HG03571 (cell line): ENCODE data around the gene EP400.
"Not testable (repeated sequence)": the region's sequence is repeated elsewhere in the genome, so short reads cannot be mapped to it uniquely, and the experiment has no call there.

ENCODE experiments used
- ATAC-seq: cut with Tn5 transposase; IDR thresholded peaks from one replicate; pipeline ENCODE4 v1.9.1; 2021; ENCODE audit not compliant: unreplicated experiment

The EP400 gene

GRCh38 chr12:132043216-132043615 is 93.5 kb downstream of the EP400 start:
- ATAC-seq = no peak

GRCh38 chr12:132043770-132044467 is 94.2 kb downstream of the EP400 start:
- ATAC-seq = no peak

- no peak for ATAC-seq
These were observed 95.1 kb downstream of the EP400 start for GRCh38 chr12:132044661-132045412.

- ATAC-seq = no peak
These were observed 96.0 kb downstream of the EP400 start for GRCh38 chr12:132045751-132046150.

GRCh38 chr12:132046561-132046960 is 96.8 kb downstream of the EP400 start:
- ATAC-seq = no peak

DNA sequence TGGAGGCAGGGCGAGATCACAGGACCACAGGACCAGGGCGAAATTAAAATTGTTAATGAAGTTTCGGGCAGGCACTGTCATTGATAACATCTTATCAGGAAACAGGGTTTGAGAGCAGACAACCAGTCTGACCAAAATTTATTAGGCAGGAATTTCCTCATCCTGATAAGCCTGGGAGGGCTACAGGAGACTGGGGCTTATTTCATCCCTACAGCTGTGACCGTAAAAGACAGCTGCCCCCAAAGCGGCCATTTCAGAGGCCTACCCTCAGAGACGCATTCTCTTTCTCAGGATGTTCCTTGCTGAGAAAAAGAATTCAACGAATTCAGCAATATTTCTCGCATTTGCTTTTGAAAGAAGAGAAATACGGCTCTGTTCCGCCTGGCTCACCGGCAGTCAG is 97.9 kb downstream of the EP400 start:
- ATAC-seq = not testable (repeated sequence)

DNA sequence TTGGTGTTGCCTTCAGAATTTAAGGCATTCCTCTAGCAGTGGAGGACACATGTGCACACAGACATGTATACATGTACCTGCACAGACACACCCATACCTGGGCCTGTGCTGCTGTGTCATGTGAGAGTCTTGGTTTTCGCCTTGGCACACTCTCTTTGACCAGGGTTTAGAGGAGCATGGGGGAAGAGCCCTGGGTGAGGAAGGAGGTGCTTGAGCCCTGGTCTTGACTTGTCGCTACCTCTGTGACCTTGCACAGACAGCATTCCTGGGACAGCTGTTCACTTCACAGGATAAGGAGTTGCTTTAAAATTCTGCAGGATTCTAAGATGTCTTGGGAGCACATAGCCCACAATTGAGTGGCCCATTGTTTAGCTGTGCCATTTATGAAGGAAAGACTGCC is 99.7 kb downstream of the EP400 start:
- no peak for ATAC-seq

DNA sequence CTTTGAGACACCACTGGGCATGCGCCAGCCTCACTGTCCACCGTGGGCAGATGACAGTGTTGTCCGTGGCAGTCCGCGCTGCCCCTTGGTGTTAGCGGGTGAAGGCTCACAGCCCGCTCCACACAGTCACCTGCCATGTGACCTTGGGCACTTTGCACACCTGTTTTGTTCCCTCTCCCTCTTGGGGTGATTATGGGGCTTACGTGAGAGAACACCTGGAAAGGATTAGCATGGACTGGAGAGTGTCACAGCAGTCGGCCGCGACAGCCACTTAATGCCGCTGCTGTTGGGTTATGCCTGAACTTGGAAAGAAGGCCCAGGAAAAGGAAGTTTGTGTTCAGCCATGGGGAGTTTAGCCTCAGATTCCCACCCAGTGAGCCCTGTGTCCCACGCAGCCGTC is 100.1 kb downstream of the EP400 start:
- ATAC-seq = no peak

- ATAC-seq = not testable (repeated sequence)
These were observed 102.0 kb downstream of the EP400 start for GRCh38 chr12:132051718-132052117.

- ATAC-seq = no peak
These were observed 102.6 kb downstream of the EP400 start for GRCh38 chr12:132052196-132052932.

DNA sequence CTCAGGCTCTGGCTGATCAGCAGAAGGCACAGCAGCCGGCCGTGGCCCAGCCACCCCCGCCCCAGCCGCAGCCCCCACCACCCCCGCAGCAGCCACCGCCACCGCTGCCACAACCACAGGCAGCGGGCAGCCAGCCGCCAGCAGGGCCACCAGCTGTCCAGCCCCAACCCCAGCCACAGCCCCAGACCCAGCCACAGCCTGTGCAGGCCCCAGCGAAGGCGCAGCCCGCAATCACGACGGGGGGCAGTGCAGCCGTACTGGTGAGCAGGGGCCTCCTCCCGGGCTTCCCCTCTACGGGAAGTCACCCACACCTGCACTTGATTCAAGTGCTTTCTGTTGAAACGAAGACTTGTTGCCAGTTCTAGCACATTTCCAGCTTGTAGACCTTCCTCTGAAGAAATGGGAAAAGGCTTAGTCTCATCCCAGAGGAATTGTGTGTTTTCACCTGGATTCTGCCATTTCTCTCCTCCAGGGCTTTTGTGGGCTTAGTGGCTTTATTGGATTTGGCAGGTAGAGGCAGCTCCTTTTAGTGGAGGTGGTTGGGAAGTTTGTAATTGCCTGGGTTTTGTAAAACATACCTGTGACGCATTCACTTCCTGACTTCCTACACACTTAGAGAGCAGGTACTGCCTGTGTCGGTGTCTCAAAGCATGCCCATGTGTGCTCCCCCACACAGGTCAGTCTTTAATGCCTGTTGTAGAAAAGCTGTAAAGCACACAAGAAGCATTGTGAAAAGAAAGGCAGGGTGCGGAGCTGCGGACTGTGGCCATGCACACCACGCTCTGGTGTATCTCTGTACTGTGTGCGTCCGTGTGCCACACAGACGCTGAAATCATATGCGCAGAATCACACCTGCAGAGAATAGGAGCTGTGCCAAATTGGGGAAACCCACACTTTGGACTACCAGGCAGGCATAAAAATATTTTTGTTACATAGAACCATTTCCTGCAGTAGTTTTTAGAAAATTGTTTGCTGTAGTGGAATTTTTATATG is 103.9 kb downstream of the EP400 start:
- no peak for ATAC-seq

DNA sequence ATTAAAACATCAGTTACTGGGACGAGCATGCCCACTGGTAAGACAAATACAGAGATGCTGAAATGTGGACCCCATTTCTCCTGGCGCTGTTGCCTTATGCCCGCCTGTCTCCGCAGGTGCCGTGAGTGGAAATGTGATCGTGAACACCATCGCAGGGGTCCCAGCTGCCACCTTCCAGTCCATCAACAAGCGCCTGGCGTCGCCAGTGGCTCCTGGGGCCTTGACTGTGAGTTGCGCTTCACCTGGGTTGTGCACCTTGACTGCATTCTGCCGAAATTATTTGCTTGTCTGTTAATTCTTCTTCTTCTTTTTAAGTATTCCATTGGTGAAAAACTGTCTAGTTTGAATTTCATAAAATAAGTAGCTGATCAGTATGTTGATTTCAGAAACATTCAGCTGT is 105.2 kb downstream of the EP400 start:
- no peak for ATAC-seq

- no peak for ATAC-seq
These were observed 105.9 kb downstream of the EP400 start for GRCh38 chr12:132055535-132056096.

DNA sequence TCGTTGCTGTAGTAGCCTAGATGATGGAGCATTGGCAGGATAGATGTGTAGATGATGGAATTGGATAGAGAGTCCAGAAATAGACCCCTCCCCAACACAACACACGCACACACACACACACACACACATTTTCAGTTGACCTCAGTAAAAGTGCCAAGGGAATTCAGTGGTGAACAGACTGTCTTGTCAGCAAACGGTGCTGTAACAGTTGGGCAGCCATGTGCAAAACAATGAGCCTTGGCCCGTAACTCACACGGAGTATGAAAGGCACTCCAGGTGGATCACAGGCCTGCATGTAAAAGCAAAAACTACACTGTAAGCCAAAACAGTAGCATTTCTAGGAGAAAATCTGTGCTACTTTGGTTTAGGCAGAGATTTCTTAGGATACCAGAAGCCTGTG is 106.6 kb downstream of the EP400 start:
- ATAC-seq = peak; percentile 59

- no peak for ATAC-seq
These were observed 107.2 kb downstream of the EP400 start for GRCh38 chr12:132056951-132057350.

DNA sequence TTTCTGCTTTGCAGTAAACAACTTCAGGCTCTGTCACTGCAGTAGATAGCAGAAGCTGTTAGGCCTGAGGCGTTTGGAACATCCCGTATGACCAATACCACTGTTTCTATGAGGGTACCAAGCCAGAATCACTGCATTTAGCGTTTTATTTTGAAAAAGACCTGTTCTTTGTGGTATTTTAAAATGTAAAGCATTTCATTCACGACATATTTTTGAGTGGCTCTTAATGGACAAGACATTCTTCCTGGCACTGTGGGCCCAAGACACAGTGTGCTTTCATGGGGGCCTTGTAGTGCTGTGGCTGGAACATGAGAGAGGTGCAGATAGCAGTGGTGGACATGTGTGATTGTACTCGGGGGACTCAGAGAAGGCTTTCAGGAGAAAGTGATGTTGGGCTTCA is 107.9 kb downstream of the EP400 start:
- no peak for ATAC-seq

DNA sequence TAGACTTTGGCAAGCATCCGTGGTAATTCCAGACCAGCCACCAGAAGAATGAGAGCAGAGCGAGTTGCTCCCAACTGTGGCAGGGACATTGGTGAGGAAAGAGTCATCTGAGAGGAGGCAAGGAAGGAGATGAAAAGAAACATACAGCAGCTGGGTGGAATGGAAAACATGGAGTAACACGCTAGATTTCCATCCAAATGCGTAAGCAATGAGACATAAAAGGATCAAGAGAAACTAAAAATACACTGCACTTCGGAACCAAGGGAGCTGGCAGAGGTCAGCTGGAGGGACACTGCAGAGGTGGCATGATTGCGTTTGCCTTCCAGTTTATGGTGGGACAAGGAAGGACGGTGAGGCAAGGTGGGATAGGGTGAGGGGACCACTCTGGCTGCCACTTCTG is 111.5 kb downstream of the EP400 start:
- ATAC-seq = no peak

DNA sequence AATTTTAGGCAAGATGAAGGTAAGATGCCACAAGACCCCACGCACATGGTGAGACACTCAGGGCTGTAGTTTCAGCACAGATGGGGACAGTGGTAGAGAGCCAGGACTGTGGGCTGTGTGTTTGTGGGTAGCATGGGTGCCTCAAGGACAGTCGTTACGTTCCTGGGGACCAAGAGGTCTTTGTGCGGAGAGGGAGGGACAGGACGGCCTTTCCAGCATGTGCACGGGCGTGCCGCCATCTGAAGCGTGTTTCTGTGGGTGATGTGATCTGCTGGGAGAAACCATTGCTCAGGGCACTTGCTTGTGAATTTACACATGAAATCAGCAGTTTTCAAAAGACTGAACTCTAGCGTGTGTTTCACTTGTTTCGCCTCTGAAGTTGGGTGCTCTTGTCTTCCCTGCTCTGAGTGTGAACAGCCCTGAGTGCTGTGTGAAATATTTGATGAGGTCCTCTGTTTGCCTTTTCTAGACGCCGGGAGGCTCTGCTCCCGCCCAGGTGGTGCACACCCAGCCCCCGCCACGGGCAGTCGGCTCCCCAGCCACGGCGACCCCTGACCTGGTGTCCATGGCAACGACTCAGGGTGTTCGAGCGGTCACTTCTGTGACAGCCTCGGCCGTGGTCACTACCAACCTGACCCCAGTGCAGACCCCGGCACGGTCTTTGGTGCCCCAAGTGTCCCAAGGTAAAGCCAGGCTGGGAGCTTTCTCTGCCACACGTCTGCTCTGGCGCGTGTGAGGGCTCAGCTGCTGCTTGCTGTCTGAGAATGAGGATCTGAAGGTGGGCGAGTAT is 112.1 kb downstream of the EP400 start:
- ATAC-seq = no peak

GRCh38 chr12:132062481-132062880 is 112.7 kb downstream of the EP400 start:
- no peak for ATAC-seq

- no peak for ATAC-seq
These were observed 113.7 kb downstream of the EP400 start for GRCh38 chr12:132063491-132063890.
